Measurements from ENCODE around the gene TMPO.
"Not testable (repeated sequence)": the region's sequence is repeated elsewhere in the genome, so short reads cannot be mapped to it uniquely, and the experiment has no call there.

TMPO gene, protein sequence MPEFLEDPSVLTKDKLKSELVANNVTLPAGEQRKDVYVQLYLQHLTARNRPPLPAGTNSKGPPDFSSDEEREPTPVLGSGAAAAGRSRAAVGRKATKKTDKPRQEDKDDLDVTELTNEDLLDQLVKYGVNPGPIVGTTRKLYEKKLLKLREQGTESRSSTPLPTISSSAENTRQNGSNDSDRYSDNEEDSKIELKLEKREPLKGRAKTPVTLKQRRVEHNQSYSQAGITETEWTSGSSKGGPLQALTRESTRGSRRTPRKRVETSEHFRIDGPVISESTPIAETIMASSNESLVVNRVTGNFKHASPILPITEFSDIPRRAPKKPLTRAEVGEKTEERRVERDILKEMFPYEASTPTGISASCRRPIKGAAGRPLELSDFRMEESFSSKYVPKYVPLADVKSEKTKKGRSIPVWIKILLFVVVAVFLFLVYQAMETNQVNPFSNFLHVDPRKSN

GRCh38 chr12:98515287-98516110 is at the start of gene TMPO:
TMPO (plus strand) TSS chr12:98515590; CDS start chr12:98515868, 278 bp downstream.
- peak; percentile 97 for DNase-seq

DNA sequence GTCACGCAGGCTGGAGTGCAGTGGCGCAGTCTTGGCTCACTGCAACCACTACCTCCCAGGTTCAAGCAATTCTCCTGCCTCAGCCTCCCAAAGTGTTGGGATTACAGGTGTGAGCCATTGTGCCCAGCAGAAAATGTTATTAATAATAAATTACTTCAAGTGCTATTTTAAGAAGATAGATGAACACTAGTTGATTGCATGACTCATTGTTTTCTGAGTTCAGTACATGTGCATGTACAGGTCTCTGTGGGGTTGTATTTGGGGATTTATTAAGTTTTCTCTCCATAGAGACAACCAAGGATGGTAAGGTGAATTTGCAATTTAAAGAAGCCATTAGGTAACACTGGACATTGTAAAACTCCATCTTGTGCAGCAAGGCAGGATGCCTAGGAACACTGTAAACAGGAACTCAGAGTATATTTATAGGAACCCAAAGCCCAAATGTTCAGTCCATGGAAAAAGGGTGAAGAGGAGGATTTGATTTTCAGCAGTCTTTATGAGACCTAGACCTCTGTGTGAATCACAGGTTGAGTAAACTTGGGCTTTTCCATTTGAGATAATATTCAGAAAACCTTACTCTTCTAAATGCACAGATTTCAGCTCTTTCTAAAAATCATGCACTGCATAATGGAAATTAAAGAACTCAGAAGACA is 49.3 kb upstream of the TMPO start:
- no peak for DNase-seq

DNA sequence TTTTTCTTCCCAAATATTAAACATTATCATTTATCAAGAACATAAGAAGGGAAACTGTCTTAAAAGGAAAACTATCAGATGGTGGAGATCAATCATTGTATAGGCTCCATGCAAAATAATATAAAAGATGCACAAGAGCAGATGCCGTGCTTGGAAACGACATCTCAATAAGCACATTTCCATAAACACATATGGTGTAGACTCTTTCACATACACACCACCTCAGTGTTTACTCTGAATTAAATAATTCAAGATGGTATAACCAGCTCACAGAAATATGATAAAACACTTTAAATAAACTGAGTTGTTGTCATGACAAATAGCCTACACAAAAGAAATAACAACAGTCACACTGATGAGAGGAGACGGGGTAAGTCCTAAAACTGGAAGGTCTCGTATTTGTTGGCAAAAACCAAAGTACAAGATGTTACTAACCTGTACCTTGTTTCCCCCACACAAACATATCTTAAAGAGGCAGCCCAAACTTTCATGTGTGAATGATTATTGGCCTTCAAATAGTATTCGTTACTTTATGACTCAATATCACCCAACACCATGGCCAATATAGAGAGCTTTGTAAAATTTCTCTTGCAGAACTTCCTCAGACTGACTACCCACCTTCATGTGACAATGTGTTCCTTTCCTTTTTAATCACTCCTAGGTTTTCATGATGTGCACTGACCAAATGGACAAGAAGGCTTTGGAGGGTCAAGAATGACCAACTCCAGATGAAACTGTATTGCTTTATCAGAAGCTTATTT is 48.6 kb upstream of the TMPO start:
- no peak for DNase-seq

- no peak for DNase-seq
Observed at GRCh38 chr12:98469109-98469508, 46.3 kb upstream of the TMPO start.

DNA sequence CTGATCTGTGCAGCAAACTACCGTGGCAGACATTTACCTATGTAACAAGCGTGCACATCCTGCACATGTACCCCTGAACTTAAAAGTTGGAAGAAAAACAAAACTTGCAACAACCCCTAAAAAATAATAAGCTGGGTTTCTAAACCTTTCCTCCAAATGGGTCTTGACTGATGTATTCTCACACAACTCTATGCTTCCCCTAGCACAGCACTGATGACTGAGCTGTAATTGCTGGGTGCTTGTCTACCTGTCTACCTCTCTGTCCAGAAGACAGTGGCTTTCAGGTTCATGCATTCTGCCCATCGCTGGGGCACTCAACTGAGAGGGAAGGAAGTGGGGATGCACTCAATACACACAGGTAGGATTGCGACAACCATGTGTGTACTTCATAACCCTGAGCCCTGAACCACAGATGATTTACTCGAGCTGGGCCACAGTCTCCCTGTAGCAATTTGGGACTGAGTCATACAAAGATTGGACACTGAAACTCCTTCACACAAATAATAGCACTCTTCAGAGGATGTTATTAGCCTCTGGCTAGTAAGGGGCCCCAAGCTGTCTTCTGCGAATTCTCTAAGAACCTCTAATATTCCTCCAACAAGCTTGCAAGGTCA is 44.8 kb upstream of the TMPO start:
- no peak for DNase-seq

DNA sequence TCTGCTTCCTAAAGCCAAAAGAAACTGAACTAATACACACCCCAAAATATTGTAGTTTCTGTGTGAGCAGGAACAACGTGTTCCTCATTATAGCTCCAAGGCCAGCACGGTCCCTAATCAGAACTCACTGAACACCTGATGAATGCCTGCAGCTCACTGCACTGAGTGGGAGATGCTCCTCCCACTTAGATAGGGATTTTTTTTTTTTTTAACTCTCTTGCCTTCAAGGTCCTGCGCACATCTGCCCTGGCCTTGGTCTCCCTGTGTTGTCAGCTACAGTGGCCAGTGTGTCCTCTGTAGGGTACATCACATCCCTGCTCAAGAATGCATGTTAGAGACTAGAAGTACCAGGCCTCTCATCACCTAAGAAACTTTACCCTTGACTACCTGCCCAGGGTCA is 44.3 kb upstream of the TMPO start:
- DNase-seq, result no peak

- no peak for DNase-seq
Observed at GRCh38 chr12:98475565-98475908, 39.9 kb upstream of the TMPO start.

DNA sequence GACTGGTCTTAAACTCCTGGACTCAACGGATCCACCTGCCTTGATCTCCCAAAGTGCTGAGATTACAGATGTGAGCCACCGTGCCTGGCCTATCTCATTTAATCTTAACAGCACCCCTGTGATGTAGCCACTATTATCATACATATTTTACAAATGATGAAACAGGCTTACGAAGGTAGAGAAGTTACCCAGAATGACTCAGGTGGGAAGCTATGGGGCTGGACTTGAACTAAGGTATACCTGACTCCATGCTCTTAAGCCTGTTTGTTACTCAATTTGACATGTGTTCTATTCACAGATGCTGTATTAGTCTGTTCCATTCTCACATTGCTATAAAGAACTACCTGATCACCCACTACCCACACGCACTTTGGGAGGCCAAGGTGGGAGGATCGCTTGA is 36.8 kb upstream of the TMPO start:
- DNase-seq, result no peak

DNA sequence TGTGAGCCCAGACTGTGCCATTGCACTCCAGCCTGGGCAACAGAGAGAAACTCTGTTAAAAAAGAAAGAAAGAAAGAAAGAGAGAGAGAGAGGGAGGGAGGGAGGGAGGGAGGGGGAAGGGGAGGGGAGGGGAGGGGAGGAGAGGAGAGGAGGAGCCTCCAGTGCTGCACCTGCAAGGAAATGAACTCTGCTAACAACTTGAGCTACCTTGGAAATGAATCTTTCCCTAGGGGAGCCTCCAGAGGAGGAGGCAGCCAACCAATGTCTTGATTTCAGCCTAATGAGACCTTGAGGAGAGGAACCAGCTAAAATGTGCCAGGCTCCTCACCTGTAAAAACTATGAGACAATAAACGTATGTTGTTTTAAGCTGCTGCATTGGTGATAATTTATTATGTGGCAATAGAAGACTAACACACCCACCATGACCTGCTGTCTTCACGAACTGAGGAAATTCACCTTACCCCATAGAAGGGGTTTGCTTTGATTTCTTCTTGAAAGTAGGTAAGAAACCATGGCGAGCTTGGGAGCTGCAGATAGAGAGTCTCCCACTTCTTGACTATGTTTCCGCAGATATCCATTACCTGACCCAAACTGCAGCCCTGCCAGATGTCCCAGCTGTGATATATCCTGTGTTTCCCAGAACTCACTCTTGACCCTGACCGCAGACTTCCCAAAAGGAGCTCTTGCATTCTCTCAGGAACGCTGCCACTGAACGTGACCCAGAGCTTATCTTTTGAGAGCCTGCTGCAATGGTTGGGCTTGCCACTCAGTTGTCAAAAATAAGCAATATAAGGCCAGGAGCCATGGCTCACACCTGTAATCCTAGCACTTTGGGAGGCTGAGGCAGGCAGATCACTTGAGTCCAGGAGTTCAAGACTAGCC is 31.5 kb upstream of the TMPO start:
- no peak for DNase-seq

- no peak for DNase-seq
Observed at GRCh38 chr12:98485792-98486340, 29.5 kb upstream of the TMPO start.

DNA sequence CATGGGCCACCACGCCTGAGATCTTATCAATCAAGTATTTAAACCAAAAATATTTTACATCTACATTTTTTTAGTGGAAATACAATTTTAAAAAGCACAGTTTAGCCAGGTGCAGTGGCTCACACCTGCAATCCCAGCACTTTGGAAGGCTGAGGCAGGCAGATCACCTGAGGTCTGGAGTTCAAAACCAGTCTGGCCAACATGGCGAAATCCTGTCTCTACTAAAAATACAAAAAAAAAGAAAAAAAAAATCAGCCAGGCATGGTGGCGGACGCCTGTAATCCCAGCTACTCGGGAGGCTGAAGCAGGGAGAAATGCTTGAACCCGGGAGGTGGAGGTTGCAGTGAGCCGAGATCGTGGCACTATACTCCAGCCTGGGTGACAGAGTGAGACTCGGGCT is 27.0 kb upstream of the TMPO start:
- DNase-seq, result not testable (repeated sequence)

- DNase-seq, result no peak
Observed at GRCh38 chr12:98489176-98489575, 26.2 kb upstream of the TMPO start.

DNA sequence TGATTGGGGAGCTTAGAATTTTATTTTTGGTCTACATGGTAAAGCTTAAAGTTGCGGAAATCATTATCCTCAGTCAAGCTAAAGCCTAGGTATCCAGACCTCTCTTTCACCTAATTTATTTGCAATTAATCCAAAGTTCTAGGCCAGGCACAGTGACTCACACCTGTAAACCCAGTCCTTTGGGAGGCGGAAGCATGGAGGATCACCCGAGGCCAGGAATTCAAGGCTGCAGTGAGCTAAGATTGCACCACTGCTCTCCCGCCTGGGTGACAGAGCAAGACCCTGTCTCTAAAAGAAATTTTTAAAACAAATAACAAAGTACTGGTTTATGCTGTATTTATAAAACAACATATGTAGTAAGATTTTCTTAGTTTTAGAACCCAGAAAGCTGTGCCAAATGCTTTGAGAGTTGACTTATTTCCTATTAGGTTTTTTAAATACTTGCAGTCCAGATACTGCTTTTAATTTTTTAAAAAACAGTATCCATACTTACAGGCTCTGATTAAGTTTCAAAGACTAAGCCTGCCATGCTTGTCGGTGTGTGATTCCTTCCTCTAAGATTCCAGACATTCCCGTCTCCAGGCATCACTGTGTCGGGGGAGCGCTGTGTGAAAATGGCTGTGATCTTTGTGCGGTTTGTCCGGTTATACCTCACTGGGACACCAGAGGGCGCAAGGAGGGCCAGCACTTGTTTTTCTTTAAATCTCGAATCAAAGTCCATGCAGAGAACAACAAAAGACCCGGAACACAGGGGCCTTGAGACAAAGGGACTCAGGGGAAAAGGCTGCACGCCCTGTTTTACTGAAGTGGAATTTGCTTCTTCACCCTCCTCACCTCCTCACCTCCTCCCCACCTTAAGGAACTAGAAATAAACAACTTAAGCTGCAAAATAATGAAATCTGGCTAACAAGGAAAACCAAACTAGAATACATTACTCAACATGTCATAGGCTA is 24.6 kb upstream of the TMPO start:
- peak; percentile 88 for DNase-seq

GRCh38 chr12:98492580-98493140 is 22.7 kb upstream of the TMPO start:
- no peak for DNase-seq

GRCh38 chr12:98501266-98501629 is 14.1 kb upstream of the TMPO start:
- not testable (repeated sequence) for DNase-seq

GRCh38 chr12:98503342-98503591 is 12.1 kb upstream of the TMPO start:
- peak; percentile 92 for DNase-seq

DNA sequence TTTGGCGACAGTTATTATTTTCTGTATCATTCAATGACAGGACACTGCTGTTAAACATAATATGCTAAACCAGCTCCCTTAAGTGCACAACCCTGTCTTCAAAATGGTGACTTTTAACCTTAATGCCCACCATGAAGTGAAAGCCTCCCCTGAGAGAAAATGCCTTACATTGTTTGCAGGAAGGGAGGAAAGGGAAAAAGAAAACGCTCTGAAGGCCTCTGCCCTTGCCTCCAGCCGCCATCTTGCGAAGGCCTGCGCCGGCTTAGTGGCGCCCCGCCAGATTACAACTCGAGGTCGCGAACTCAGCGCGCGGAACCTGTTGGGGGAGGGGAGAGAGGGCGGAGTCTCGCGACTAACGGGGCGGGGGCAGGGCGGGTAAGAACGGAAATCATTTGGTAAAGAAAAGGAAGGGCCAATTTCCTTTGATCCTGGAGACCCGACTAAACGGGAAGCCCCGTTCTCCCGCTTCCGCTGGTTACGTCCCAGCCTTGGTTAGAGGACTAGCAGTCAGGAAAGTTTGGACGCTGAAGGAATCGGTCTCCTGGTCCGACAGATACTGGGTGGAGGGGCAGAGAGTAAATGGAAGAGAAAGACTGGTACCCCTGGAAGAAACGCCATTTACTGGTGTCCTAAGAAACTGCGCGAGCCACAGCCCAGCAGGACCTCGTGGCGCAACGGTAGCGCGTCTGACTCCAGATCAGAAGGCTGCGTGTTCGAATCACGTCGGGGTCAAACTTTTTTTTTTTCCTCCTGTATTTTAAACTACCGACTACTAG is 11.6 kb upstream of the TMPO start:
- peak; percentile 94 for DNase-seq

GRCh38 chr12:98504368-98504617 is 11.1 kb upstream of the TMPO start:
- DNase-seq, result no peak

DNA sequence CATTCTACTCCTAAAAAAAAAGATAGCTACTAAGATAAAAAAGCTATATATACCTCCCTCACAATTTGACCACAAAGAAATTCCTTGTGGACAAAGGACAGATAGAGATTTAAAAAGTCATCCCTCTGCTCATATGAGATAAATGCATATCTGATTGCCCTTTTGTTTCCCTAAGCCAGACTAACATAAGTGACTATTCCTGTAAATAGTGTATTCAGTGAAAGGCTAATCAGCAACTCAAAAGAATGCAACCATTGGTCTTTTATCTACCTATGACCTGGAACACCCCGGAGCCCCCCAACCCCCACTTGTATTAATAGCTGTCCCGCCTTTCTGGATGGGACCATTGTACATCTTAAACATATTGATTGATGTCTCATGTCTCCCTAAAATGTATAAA is 6.3 kb upstream of the TMPO start:
- no peak for DNase-seq
